Nucleus accumbens (tissue), 56 donors: ENCODE measurements around the gene TRIP4.
"Not testable (repeated sequence)": the region's sequence is repeated elsewhere in the genome, so short reads cannot be mapped to it uniquely, and the experiment has no call there.

Experiments used
- DNase-seq, 56 donors: peaks; one replicate each; lab custom pipeline; 2025; lab: John Stamatoyannopoulos, UW

Gene TRIP4

GRCh38 chr15:64387562-64388168 is at the start of gene TRIP4:
TRIP4 (plus strand) TSS chr15:64387836; CDS start chr15:64387864, 28 bp downstream.
- peak; percentile 27 to 97 (median 89) for DNase-seq

GRCh38 chr15:64340355-64340754 is 47.3 kb upstream of the TRIP4 start:
- no peak for DNase-seq

- no peak for DNase-seq
These were observed 45.7 kb upstream of the TRIP4 start for GRCh38 chr15:64341961-64342360.

GRCh38 chr15:64343222-64343621 is 44.4 kb upstream of the TRIP4 start:
- DNase-seq: no peak

- no peak for DNase-seq
These were observed 43.8 kb upstream of the TRIP4 start for GRCh38 chr15:64343841-64344240.

- no peak for DNase-seq
These were observed 42.9 kb upstream of the TRIP4 start for GRCh38 chr15:64344651-64345294.

GRCh38 chr15:64346242-64346641 is 41.4 kb upstream of the TRIP4 start:
- DNase-seq: not testable (repeated sequence)

- no peak for DNase-seq
These were observed 39.2 kb upstream of the TRIP4 start for GRCh38 chr15:64348455-64348854.

GRCh38 chr15:64349375-64349774 is 38.3 kb upstream of the TRIP4 start:
- DNase-seq: no peak

GRCh38 chr15:64351265-64351664 is 36.4 kb upstream of the TRIP4 start:
- no peak for DNase-seq

- DNase-seq: no peak
These were observed 32.8 kb upstream of the TRIP4 start for GRCh38 chr15:64354688-64355344.

- DNase-seq: peak in 14 of 56 donors; percentile 4 to 57 (median 29)
These were observed 32.2 kb upstream of the TRIP4 start for GRCh38 chr15:64355348-64355943.

- peak; percentile 44 to 98 (median 93) for DNase-seq
These were observed 31.5 kb upstream of the TRIP4 start, which contains the start of gene CSNK1G1 for GRCh38 chr15:64355944-64356709. CSNK1G1 (minus strand) TSS chr15:64356173; CDS start chr15:64300499, 55,674 bp downstream.

GRCh38 chr15:64356710-64357040 is 31.0 kb upstream of the TRIP4 start:
- DNase-seq: no peak

GRCh38 chr15:64361259-64361658 is 26.4 kb upstream of the TRIP4 start:
- DNase-seq: no peak

- no peak for DNase-seq
These were observed 18.5 kb upstream of the TRIP4 start for GRCh38 chr15:64369078-64369607.

- DNase-seq: not testable (repeated sequence)
These were observed 16.3 kb upstream of the TRIP4 start for GRCh38 chr15:64371383-64371782.

GRCh38 chr15:64373360-64373759 is 14.3 kb upstream of the TRIP4 start:
- no peak for DNase-seq

GRCh38 chr15:64379216-64379960 is 8.2 kb upstream of the TRIP4 start:
- DNase-seq: no peak
